ENCODE data around the gene IP6K3.

DNA sequence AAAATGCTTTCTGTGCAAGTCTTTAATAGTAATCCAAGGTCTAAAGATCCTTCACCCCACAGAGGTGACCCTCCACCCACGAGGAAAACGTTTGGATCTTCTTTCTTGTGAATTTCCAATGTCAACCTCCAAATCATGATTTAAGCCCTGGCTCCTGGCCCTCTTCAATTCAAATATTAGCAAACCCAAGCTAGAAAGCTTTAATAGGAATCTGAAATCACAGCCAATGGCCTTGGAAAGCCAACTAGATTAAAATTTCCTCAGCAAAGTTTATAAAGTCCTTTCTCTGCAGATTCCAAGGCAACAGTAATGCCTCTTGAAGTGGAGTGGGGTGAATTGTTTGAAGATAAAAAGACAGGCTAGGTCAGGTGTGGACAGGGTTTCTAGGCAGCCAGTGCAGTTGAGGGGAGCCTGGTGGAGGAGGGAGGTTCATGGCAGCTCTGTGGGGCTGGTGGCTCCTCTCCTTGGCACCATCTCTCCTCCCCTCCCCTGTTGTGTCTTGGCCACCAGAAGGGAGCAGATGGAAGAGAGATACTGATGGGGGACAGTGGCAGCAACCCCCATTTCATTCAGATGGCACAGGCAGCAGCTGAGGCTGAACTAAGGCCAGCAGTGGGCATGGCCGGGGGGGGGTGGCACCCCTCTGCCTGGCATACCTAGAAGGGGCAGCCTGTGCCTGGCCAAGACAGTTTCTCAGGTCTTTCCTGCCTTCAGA lies 23.2 kb downstream of the IP6K3 start:
- TF ChIP-seq, protein P1, sequence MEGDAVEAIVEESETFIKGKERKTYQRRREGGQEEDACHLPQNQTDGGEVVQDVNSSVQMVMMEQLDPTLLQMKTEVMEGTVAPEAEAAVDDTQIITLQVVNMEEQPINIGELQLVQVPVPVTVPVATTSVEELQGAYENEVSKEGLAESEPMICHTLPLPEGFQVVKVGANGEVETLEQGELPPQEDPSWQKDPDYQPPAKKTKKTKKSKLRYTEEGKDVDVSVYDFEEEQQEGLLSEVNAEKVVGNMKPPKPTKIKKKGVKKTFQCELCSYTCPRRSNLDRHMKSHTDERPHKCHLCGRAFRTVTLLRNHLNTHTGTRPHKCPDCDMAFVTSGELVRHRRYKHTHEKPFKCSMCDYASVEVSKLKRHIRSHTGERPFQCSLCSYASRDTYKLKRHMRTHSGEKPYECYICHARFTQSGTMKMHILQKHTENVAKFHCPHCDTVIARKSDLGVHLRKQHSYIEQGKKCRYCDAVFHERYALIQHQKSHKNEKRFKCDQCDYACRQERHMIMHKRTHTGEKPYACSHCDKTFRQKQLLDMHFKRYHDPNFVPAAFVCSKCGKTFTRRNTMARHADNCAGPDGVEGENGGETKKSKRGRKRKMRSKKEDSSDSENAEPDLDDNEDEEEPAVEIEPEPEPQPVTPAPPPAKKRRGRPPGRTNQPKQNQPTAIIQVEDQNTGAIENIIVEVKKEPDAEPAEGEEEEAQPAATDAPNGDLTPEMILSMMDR (IDR thresholded peaks at IDR 0.05): no peak
- TF ChIP-seq POLR2A (IDR thresholded peaks at IDR 0.05): no peak

All from adrenal gland (tissue), 5 donors.